ENCODE measurements around the gene DEPDC5. TPM values are rescaled to one million over a fixed set of nuclear protein-coding genes. Genes with fewer than 3 reads are reported as not detected.

The DEPDC5 gene
- total RNA-seq, 1 donor from 2014 or later = 32.6 TPM

DNA sequence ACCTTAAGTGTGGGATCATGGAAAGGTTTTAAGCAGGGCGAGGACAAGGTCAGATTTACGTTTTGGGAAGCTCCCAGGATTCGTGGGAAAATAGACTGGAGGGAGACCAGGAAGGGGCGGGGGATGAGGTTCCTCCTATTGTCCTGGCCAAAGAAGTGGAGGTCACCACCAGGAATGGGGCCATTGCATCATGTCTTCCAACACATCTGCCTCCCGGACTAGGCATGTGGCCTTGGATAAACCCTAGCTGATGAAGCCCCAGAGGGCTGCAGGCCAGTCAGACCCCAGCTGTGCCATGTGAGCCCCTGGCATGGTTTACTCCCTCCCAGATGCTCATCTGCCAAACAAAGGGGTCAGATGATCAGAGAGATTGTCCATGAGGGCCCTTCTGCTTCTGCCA lies 179.0 kb downstream of the DEPDC5 start:
- no peak for DNase-seq (ENCODE audit: low spot score)
- Mint-ChIP-seq H3K27ac (ENCODE audit: unreplicated experiment) (peak overlapping the region; percentile 88), H3K4me3 (ENCODE audit: unreplicated experiment) (no peak overlapping the region), H3K27me3 (ENCODE audit: unreplicated experiment) (peaks cover 5% of the 10 kb centered on the region), H3K9me3 (ENCODE audit: unreplicated experiment) (no peaks in the 10 kb centered on the region), H3K36me3 (ENCODE audit: low read depth, unreplicated experiment) (no peaks in the 10 kb centered on the region), H3K4me1 (ENCODE audit: unreplicated experiment) (peaks cover 48% of the 10 kb centered on the region)
- TF ChIP-seq CTCF (IDR thresholded peaks at IDR 0.05; ENCODE audit: unreplicated experiment) = no peak

- peaks cover 48% of the 10 kb centered on the region for H3K4me1 Mint-ChIP-seq (ENCODE audit: unreplicated experiment)
- H3K4me3 Mint-ChIP-seq (ENCODE audit: unreplicated experiment) = no peak overlapping the region
- TF ChIP-seq CTCF (IDR thresholded peaks at IDR 0.05; ENCODE audit: unreplicated experiment) = no peak
- no peaks in the 10 kb centered on the region for H3K36me3 Mint-ChIP-seq (ENCODE audit: low read depth, unreplicated experiment)
- no peak for DNase-seq (ENCODE audit: low spot score)
- H3K27ac Mint-ChIP-seq (ENCODE audit: unreplicated experiment) = no peak overlapping the region
- H3K9me3 Mint-ChIP-seq (ENCODE audit: unreplicated experiment) = no peaks in the 10 kb centered on the region
- H3K27me3 Mint-ChIP-seq (ENCODE audit: unreplicated experiment) = peaks cover 5% of the 10 kb centered on the region
These were observed 179.6 kb downstream of the DEPDC5 start for GRCh38 chr22:31933406-31933805.

GRCh38 chr22:31933816-31934482 lies 180.1 kb downstream of the DEPDC5 start:
- no peak for DNase-seq (ENCODE audit: low spot score)
- Mint-ChIP-seq H3K27me3 (ENCODE audit: unreplicated experiment) (peaks cover 5% of the 10 kb centered on the region), H3K27ac (ENCODE audit: unreplicated experiment) (no peak overlapping the region), H3K9me3 (ENCODE audit: unreplicated experiment) (no peaks in the 10 kb centered on the region), H3K36me3 (ENCODE audit: low read depth, unreplicated experiment) (no peaks in the 10 kb centered on the region), H3K4me1 (ENCODE audit: unreplicated experiment) (peaks cover 48% of the 10 kb centered on the region), H3K4me3 (ENCODE audit: unreplicated experiment) (no peak overlapping the region)
- no peak for TF ChIP-seq CTCF (IDR thresholded peaks at IDR 0.05; ENCODE audit: unreplicated experiment)

DNA sequence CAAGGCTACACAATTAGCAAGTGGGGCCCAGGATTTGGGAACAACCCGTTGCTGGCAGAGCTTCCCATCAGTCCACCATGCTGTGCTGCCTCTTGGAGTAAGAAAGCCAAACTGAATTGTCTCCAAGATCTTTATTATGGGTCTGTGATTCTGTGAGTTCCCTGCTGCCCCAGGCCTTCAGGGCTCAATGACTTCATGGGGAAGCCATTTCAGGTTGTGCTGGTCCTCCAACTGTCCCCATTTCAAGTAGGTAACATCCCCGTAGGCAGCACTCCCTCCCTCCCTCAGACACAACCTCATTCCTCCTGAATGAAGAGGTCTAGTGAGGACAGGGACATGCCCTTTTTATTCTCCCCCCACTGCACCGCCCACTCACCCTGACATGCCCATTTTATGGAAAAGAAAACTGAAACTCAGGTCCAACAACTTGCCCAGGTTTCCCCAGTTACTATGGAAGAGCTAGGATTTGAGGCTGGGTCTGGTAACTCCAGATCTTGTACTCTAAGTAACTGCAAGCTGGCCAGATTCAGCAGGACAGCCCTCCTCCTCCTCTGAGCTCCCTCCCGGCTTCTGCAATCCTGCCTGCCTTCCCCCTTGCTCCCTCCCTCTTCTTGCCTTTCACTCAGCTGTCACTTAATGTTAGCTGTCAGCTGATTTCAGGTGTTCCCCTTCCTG lies 182.3 kb downstream of the DEPDC5 start:
- Mint-ChIP-seq H3K27ac (ENCODE audit: unreplicated experiment) (peak overlapping the region; percentile 81), H3K4me3 (ENCODE audit: unreplicated experiment) (peak overlapping the region; percentile 29), H3K9me3 (ENCODE audit: unreplicated experiment) (no peaks in the 10 kb centered on the region)

More for the DNA sequence above, 182.3 kb downstream of the DEPDC5 start:
- H3K36me3 Mint-ChIP-seq (ENCODE audit: low read depth, unreplicated experiment) = no peaks in the 10 kb centered on the region
- peaks cover 51% of the 10 kb centered on the region for H3K4me1 Mint-ChIP-seq (ENCODE audit: unreplicated experiment)
- DNase-seq (ENCODE audit: low spot score) = no peak
- TF ChIP-seq CTCF (IDR thresholded peaks at IDR 0.05; ENCODE audit: unreplicated experiment) = no peak
- H3K27me3 Mint-ChIP-seq (ENCODE audit: unreplicated experiment) = peaks cover 4% of the 10 kb centered on the region
